ENCODE measurements around the gene LAMB4.

- TF ChIP-seq EZH2phosphoT487 (IDR thresholded peaks at IDR 0.05; ENCODE audit: insufficient read depth, low read depth) (no peak), EZH2 (IDR thresholded peaks at IDR 0.05; ENCODE audit: insufficient read depth, poor library complexity, severe bottlenecking) (no peak)
Observed at GRCh38 chr7:108014747-108015682, 115.1 kb downstream of the LAMB4 start.

All from GM23248 (cell line).